Lower lobe of right lung (tissue), 2 donors: ENCODE data around the gene SLC25A30. TPM values are rescaled to one million over a fixed set of nuclear protein-coding genes. Genes with fewer than 3 reads are reported as not detected.

ENCODE experiments used
- ATAC-seq, 2 donors: fragments of 200-7000 bp; cut with Tn5 transposase; one replicate each; pipeline ENCODE4 v1.9.1; 2020 to 2022; ENCODE audit warnings: mild to moderate bottlenecking in 2 of 2, moderate library complexity in 2 of 2
- DNase-seq: peaks from one replicate; pipeline ENCODE4 v3.0.0-alpha.2; 2020
- H3K27ac ChIP-seq: fragments of 200-600 bp; one replicate; pipeline ENCODE4 v1.8.0; 2022
- H3K27me3 ChIP-seq: fragments of 200-600 bp; one replicate; pipeline ENCODE4 v1.8.0; 2022; ENCODE audit warnings: low read depth
- H3K36me3 ChIP-seq: fragments of 200-600 bp; one replicate; pipeline ENCODE4 v1.8.0; 2022; ENCODE audit warnings: mild to moderate bottlenecking
- H3K4me1 ChIP-seq: fragments of 200-600 bp; one replicate; pipeline ENCODE4 v1.8.0; 2022
- H3K4me3 ChIP-seq: fragments of 200-600 bp; one replicate; pipeline ENCODE4 v1.8.0; 2022; ENCODE audit warnings: mild to moderate bottlenecking
- H3K9me3 ChIP-seq: fragments of 200-600 bp; one replicate; pipeline ENCODE4 v1.8.0; 2022
- CTCF ChIP-seq: fragments of 200-600 bp; IDR thresholded peaks from one replicate; pipeline ENCODE4 v1.8.0; 2022; ENCODE audit warnings: antibody characterized with exemption, mild to moderate bottlenecking
- intact Hi-C: fragments of 100-400 bp; cut with DNase I; formaldehyde crosslinking; loops from one replicate; pipeline ENCODE4 v1.11.0; 2022
- total RNA-seq: library from RNA; stranded (reverse); fragmentation: NEBNext Ultra II Directional; extraction: Animal tissue kit (Norgen Biotek cat#: 25700); gene quantifications from one replicate; pipeline ENCODE4 v1.2.1, GENCODE V29; 2021
- donor health status: DM: no; HTN: yes; CAD: no; lungs with severe emphysema.

The SLC25A30 gene
- total RNA-seq, 1 donor from 2014 or later, result 26.6 TPM

GRCh38 chr13:45445053-45445452 lies 26.9 kb upstream of the SLC25A30 start:
- intact Hi-C loops, result no loop called here
- no peaks in the 10 kb centered on the region for H3K9me3 ChIP-seq
- H3K36me3 ChIP-seq, result no peaks in the 10 kb centered on the region
- no peak overlapping the region for H3K27ac ChIP-seq
- H3K27me3 ChIP-seq, result no peaks in the 10 kb centered on the region
- DNase-seq (no peak), ATAC-seq (no peak)
- no peak for TF ChIP-seq CTCF
- H3K4me1 ChIP-seq, result peaks cover 11% of the 10 kb centered on the region
- H3K4me3 ChIP-seq, result no peak overlapping the region

- Histone ChIP-seq H3K4me1 (peaks cover 11% of the 10 kb centered on the region), H3K27me3 (no peaks in the 10 kb centered on the region), H3K36me3 (no peaks in the 10 kb centered on the region), H3K4me3 (no peak overlapping the region), H3K9me3 (no peaks in the 10 kb centered on the region), H3K27ac (no peak overlapping the region)
- ATAC-seq (no peak), DNase-seq (no peak)
- no peak for TF ChIP-seq CTCF
- intact Hi-C loops, result no loop called here
Observed at GRCh38 chr13:45441633-45442032, 23.5 kb upstream of the SLC25A30 start.

- ATAC-seq (no peak), DNase-seq (no peak)
- intact Hi-C loops, result no loop called here
- Histone ChIP-seq H3K9me3 (no peaks in the 10 kb centered on the region), H3K4me1 (peaks cover 11% of the 10 kb centered on the region), H3K4me3 (no peak overlapping the region), H3K27me3 (no peaks in the 10 kb centered on the region), H3K27ac (no peak overlapping the region), H3K36me3 (no peaks in the 10 kb centered on the region)
- TF ChIP-seq CTCF, result no peak
Observed at GRCh38 chr13:45439781-45440462, 21.7 kb upstream of the SLC25A30 start.

- H3K36me3 ChIP-seq, result no peaks in the 10 kb centered on the region
- H3K4me3 ChIP-seq, result no peak overlapping the region
- no peak for ATAC-seq
- no peak for TF ChIP-seq CTCF
- no peaks in the 10 kb centered on the region for H3K9me3 ChIP-seq
- H3K27me3 ChIP-seq, result no peaks in the 10 kb centered on the region
- H3K4me1 ChIP-seq, result peaks cover 11% of the 10 kb centered on the region
- no peak for DNase-seq
- intact Hi-C loops, result no loop called here
- no peak overlapping the region for H3K27ac ChIP-seq
Observed at GRCh38 chr13:45439008-45439407, 20.8 kb upstream of the SLC25A30 start.

GRCh38 chr13:45437947-45438346 lies 19.8 kb upstream of the SLC25A30 start:
- Histone ChIP-seq H3K36me3 (no peaks in the 10 kb centered on the region), H3K4me1 (peaks cover 11% of the 10 kb centered on the region), H3K4me3 (no peak overlapping the region), H3K27ac (no peak overlapping the region), H3K9me3 (no peaks in the 10 kb centered on the region), H3K27me3 (no peaks in the 10 kb centered on the region)
- no peak for ATAC-seq
- TF ChIP-seq CTCF, result no peak
- DNase-seq, result no peak
- intact Hi-C loops, result no loop called here
